ENCODE measurements around the gene DTHD1.

DNA sequence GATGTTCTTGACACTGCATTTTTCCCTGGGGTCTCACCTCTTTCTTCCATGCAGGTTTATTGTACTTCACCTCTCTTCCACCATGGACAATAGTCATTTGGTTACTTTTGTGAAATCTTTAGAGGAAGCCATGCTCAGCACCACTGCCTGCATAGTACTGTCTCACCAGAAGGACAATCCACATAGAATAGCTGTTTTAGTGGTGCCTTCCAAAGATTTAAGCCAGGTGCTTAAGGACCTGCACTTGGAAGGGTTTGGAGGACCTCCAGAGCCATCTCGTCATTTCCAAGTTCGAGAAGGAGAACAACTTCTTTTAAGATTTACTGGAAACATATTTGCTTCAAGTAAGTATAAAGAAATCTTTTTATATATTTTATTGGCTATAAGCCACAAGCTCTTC is 26.7 kb downstream of the DTHD1 start:
- no peak for TF ChIP-seq CTCF (conservative IDR thresholded peaks at IDR 0.05 in 1 of 2, IDR thresholded peaks at IDR 0.05 in 1 of 2; ENCODE audit: low read depth in 1 of 2, low read length in 2 of 2)
- no peak for TF ChIP-seq EZH2 (IDR thresholded peaks at IDR 0.05; ENCODE audit: low read length, missing control alignments)

Data from fibroblast of lung (primary cell).